Right atrium auricular region (tissue), 2 donors: ENCODE measurements around the gene IFNL1. TPM values are rescaled to one million over a fixed set of nuclear protein-coding genes. Genes with fewer than 3 reads are reported as not detected.

Source experiments
- DNase-seq: peaks from one replicate; pipeline ENCODE4 v3.0.0-alpha.2; 2019; ENCODE audit warnings: low spot score
- H3K27ac ChIP-seq, 2 donors: fragments of 200-600 bp; sonication (generic); 1 replicate in 1 of 2; 2 replicates in 1 of 2; pipeline ENCODE4 v1.5.1; 2016 to 2019
- H3K27me3 ChIP-seq, 2 donors: fragments of 200-600 bp; sonication (generic); one replicate each; pipeline versions ENCODE4 v1.5.1 to v1.6.0; 2017 to 2019
- H3K36me3 ChIP-seq: fragments of 200-600 bp; sonication (generic); one replicate; pipeline ENCODE4 v1.5.1; 2016
- H3K4me1 ChIP-seq, 2 donors: fragments of 200-600 bp; sonication (generic); one replicate each; pipeline versions ENCODE4 v1.5.1 to v1.6.0; 2017 to 2019
- H3K4me3 ChIP-seq, 2 donors: fragments of 200-600 bp; sonication (generic); 1 replicate in 1 of 2; 2 replicates in 1 of 2; pipeline ENCODE4 v1.5.1; 2017 to 2019; ENCODE audit warnings: mild to moderate bottlenecking in 1 of 2, moderate library complexity in 1 of 2
- H3K9me3 ChIP-seq, 2 donors: fragments of 200-600 bp; sonication (generic); one replicate each; pipeline ENCODE4 v1.5.1; 2019
- total RNA-seq, 2 donors: library from RNA; depleted of rRNA; stranded (reverse); fragments of >200 nt; gene quantifications; one replicate each; pipeline ENCODE4 v1.1.0, GENCODE V29; 2016
- TF ChIP-seq, protein P1 (sequence below), 2 donors: fragments of 200-600 bp; sonication (generic); IDR thresholded peaks; one replicate each; pipeline ENCODE4 v1.5.1; 2019; ENCODE audit warnings: antibody characterized with exemption in 2 of 2

Gene IFNL1
- total RNA-seq, 2 donors from 2014 or later, result not detected

DNA sequence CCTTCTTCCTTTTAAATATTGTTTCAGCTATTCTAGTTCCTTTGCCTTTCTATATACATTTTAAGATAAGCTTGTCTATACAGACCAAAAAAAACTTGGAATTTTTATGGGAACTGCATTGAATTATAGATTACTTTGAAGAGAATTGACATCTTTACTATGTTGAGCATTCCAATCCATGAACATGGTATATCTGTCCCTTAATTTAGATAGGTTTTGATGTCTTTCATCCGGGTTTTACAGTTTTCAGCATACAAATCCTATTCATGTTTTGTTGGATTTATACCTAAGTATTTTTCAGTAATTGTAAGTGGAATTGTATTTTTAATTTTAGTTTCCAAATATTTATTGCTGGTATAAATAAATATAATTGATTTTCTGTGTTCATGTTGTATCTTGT is 12.2 kb upstream of the IFNL1 start:
- Histone ChIP-seq H3K36me3 (no peaks in the 10 kb centered on the region), H3K4me1 (no peaks in the 10 kb centered on the region), H3K27ac (no peak overlapping the region), H3K4me3 (no peak overlapping the region), H3K27me3 (no peaks in the 10 kb centered on the region), H3K9me3 (peaks cover 0 to 51% of the 10 kb centered on the region in 2 donors)
- TF ChIP-seq, protein P1, sequence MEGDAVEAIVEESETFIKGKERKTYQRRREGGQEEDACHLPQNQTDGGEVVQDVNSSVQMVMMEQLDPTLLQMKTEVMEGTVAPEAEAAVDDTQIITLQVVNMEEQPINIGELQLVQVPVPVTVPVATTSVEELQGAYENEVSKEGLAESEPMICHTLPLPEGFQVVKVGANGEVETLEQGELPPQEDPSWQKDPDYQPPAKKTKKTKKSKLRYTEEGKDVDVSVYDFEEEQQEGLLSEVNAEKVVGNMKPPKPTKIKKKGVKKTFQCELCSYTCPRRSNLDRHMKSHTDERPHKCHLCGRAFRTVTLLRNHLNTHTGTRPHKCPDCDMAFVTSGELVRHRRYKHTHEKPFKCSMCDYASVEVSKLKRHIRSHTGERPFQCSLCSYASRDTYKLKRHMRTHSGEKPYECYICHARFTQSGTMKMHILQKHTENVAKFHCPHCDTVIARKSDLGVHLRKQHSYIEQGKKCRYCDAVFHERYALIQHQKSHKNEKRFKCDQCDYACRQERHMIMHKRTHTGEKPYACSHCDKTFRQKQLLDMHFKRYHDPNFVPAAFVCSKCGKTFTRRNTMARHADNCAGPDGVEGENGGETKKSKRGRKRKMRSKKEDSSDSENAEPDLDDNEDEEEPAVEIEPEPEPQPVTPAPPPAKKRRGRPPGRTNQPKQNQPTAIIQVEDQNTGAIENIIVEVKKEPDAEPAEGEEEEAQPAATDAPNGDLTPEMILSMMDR (IDR thresholded peaks at IDR 0.05), result no peak
- DNase-seq, result no peak

DNA sequence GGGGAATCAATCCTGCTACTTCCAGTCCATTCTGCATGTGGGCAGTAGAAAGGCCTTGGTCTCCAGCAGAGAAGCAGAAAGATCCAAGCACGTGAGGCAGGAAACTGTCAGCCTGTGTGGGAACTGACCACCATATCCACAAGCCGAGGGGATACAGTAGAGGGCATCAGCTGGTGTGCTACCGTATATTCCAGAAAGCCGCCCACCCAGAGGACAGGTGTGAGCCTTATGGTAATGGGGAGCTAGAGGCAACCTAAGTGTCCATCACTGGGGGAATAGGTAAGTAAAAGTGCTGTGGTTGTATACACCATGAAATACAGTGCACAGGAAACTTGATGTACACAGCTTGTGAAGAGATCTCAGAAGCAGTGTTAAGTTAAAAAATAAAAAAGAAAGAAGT is 2.8 kb upstream of the IFNL1 start:
- H3K27ac ChIP-seq, result no peak overlapping the region
- H3K36me3 ChIP-seq, result no peaks in the 10 kb centered on the region
- no peak overlapping the region for H3K4me3 ChIP-seq
- TF ChIP-seq, protein P1 (IDR thresholded peaks at IDR 0.05), result no peak
- no peak for DNase-seq
- no peaks in the 10 kb centered on the region for H3K27me3 ChIP-seq
- no peaks in the 10 kb centered on the region for H3K4me1 ChIP-seq
- H3K9me3 ChIP-seq, result peaks cover 0 to 7% of the 10 kb centered on the region in 2 donors

DNA sequence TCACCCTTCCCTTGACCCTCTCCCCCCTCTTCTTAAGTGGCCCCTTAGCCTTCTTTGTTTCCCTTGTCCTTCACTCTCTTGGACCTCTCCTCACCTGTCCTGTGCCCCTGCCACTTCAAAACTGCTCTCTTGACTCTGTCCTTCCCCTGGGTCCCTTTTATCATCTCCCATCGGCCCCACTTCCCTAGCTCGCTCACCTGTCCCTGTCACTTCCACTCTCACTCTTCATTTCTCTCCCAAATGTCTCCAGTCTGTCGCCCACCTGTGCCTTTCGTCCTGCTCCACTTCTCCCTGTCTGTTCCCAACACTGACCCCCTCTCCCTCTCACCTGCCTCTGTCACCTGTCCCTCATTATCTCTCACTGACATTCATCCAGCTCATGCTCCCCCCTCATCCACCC is 699 bp downstream of the IFNL1 start:
- H3K36me3 ChIP-seq, result no peaks in the 10 kb centered on the region
- TF ChIP-seq, protein P1 (IDR thresholded peaks at IDR 0.05), result no peak
- H3K4me3 ChIP-seq, result no peak overlapping the region
- no peaks in the 10 kb centered on the region for H3K4me1 ChIP-seq
- no peaks in the 10 kb centered on the region for H3K9me3 ChIP-seq
- H3K27me3 ChIP-seq, result no peaks in the 10 kb centered on the region
- DNase-seq, result no peak
- no peak overlapping the region for H3K27ac ChIP-seq

DNA sequence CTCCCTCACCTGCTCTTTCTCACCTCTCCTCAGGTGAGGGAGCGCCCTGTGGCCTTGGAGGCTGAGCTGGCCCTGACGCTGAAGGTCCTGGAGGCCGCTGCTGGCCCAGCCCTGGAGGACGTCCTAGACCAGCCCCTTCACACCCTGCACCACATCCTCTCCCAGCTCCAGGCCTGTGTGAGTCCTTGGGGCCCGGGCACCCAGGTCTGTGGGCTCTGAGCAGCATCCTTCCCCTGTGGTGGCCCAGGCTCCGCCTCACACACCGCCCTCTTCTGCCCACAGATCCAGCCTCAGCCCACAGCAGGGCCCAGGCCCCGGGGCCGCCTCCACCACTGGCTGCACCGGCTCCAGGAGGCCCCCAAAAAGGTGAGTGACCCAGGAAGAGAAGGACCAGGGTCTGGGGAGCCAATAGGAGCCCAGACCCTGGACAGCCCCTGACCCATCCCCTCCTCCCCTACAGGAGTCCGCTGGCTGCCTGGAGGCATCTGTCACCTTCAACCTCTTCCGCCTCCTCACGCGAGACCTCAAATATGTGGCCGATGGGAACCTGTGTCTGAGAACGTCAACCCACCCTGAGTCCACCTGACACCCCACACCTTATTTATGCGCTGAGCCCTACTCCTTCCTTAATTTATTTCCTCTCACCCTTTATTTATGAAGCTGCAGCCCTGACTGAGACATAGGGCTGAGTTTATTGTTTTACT is 1.9 kb downstream of the IFNL1 start:
- no peak overlapping the region for H3K27ac ChIP-seq
- no peaks in the 10 kb centered on the region for H3K27me3 ChIP-seq
- H3K4me3 ChIP-seq, result no peak overlapping the region
- no peaks in the 10 kb centered on the region for H3K36me3 ChIP-seq
- no peaks in the 10 kb centered on the region for H3K9me3 ChIP-seq
- DNase-seq, result no peak
- H3K4me1 ChIP-seq, result no peaks in the 10 kb centered on the region
- TF ChIP-seq, protein P1 (IDR thresholded peaks at IDR 0.05), result no peak

DNA sequence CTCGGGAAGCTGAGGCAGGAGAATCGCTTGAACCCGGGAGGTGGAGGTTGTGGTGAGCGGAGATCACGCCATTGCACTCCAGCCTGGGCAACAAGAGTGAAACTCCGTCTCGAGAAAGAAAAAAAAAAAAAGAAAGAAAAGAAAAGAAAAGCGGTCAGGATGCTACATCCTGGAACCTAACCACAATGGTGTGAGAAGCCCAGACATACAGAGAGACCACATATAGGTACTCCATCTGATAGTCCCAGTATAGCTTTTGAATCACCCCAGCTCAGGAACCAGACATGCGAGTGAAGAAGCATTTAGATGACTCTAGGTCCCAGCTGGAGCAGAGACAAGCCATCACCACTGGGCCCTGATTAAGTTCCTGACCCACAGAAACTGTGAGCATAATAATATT is 3.2 kb downstream of the IFNL1 start:
- H3K36me3 ChIP-seq, result no peaks in the 10 kb centered on the region
- TF ChIP-seq, protein P1 (IDR thresholded peaks at IDR 0.05), result no peak
- H3K4me1 ChIP-seq, result no peaks in the 10 kb centered on the region
- H3K27me3 ChIP-seq, result no peaks in the 10 kb centered on the region
- H3K9me3 ChIP-seq, result no peaks in the 10 kb centered on the region
- H3K27ac ChIP-seq, result no peak overlapping the region
- no peak for DNase-seq
- no peak overlapping the region for H3K4me3 ChIP-seq

DNA sequence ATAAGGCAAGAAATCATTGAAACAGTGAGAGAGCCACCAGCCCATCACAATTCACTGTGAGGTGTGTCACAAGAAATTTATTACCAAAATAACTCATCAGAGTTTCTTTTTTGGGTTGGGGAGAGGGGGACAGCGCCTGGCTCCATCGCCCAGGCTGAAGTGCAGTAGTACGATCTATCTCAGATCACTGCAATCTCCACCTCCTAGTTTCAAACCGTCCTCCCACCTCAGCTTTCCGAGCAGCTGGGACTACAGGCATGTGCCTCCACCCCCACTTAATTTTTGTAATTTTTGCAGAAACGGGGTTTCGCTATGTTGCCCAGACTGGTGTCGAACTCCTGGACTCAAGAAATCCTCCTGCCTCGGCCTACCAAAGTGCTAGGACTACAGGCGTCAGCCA is 3.6 kb downstream of the IFNL1 start:
- Histone ChIP-seq H3K27me3 (no peaks in the 10 kb centered on the region), H3K36me3 (no peaks in the 10 kb centered on the region), H3K9me3 (no peaks in the 10 kb centered on the region), H3K27ac (no peak overlapping the region), H3K4me3 (no peak overlapping the region), H3K4me1 (no peaks in the 10 kb centered on the region)
- TF ChIP-seq, protein P1 (IDR thresholded peaks at IDR 0.05), result no peak
- no peak for DNase-seq
